GM13976 (cell line): ENCODE measurements around the gene TSPAN32.

Source experiments
- DNase-seq: peaks from one replicate; pipeline ENCODE4 v3.0.0; 2012; ENCODE audit warnings: low spot score
- in situ Hi-C: fragments of 300-500 bp; cut with MboI; formaldehyde crosslinking; loops from one replicate; pipeline ENCODE4 v1.12.0; 2022; ENCODE audit warnings: low sequenced_read_pairs, mixed read lengths, inconsistent platforms; ENCODE audit not compliant: unreplicated experiment
- TF ChIP-seq, protein P1 (sequence below): IDR thresholded peaks from 2 replicates; pipeline ENCODE4 v1.5.1; 2012; ENCODE audit warnings: borderline replicate concordance, mild to moderate bottlenecking; ENCODE audit not compliant: insufficient read depth; ENCODE audit errors: extremely low read depth, missing control alignments, control extremely low read depth

TSPAN32 gene

DNA sequence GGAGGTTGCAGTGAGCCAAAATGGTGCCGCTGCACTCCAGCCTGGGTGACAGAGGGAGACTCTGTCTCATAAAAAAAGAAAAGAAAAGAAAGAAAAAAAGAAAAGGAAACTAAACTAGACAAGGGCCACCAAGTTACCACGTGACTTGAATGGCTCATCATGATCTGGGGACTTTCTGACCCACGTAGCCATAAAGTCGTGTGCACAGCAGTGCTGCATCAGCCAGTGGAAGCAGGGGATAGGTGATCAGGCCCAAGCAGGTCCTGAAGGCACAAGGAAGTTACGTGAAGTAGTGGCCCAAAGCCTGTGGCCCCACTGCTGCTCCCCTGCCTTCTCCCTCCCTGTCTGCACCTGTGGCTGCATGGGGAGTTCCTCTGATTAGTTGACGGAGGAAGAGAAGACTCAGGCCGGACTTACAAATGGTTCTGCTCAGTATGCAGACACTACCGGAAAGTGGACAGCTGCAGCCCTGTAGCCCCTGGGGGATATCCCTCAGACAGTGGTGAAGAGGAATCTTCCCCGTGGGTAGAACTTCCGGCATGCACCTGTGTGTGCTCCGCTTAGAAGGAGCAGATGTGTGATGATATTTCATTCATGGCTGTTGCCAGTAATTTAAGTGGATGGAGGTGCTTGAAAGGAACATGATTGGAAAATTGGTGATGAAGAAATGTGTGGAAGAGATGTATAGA, 57.1 kb downstream of the TSPAN32 start:
- in situ Hi-C loops = no loop called here

DNA sequence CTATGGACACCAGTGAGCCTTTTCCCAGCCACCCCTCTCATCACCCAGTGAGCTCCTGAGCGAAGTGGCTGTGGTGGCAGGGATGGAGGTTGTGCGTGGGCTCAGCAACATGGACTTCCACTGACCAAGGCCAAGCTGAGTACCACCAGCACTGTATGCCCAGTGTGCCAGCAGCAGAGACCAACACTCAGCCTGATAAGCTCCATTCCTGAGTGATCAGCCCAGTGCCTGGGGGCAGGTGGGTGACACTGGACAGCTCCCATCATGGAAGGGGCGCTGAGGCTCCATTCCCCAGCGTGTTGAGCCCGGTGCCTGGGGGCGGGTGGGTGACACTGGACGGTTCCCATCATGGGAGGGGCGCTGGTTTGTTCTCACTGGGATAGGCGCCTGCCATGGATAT, 57.7 kb downstream of the TSPAN32 start:
- no peak for DNase-seq
- TF ChIP-seq, protein P1, sequence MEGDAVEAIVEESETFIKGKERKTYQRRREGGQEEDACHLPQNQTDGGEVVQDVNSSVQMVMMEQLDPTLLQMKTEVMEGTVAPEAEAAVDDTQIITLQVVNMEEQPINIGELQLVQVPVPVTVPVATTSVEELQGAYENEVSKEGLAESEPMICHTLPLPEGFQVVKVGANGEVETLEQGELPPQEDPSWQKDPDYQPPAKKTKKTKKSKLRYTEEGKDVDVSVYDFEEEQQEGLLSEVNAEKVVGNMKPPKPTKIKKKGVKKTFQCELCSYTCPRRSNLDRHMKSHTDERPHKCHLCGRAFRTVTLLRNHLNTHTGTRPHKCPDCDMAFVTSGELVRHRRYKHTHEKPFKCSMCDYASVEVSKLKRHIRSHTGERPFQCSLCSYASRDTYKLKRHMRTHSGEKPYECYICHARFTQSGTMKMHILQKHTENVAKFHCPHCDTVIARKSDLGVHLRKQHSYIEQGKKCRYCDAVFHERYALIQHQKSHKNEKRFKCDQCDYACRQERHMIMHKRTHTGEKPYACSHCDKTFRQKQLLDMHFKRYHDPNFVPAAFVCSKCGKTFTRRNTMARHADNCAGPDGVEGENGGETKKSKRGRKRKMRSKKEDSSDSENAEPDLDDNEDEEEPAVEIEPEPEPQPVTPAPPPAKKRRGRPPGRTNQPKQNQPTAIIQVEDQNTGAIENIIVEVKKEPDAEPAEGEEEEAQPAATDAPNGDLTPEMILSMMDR = no peak
- in situ Hi-C loops = no loop called here

More for the DNA sequence above, 57.1 kb downstream of the TSPAN32 start:
- TF ChIP-seq, protein P1 = no peak
- DNase-seq = no peak

DNA sequence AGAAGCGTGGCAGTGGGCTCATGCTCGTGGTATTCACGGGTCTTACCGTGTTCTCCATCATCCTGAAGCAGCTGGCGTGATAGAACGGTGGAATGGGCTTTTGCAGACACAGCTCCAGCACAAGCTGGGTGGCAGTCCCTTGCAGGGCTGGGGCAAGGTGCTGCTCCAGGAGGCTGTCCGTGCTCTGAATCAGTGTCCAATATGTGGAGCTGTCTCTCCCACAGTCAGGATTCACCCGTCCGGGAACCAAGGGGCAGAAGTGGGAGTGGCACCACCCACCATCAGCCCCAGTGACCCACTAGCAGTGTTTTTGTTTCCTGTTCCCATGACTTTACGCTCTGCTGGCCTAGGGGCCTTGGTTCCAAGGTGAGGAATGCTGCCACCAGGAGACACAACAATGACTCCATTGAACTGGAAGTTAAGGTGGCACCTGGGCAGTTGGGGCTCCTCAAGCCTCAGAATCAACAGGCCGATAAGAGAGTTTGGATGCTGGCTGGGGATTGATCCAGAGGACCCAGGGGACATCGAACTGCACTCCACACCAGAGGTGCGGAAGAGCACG, 58.3 kb downstream of the TSPAN32 start:
- in situ Hi-C loops = no loop called here
- TF ChIP-seq, protein P1 = no peak
- DNase-seq = no peak

DNA sequence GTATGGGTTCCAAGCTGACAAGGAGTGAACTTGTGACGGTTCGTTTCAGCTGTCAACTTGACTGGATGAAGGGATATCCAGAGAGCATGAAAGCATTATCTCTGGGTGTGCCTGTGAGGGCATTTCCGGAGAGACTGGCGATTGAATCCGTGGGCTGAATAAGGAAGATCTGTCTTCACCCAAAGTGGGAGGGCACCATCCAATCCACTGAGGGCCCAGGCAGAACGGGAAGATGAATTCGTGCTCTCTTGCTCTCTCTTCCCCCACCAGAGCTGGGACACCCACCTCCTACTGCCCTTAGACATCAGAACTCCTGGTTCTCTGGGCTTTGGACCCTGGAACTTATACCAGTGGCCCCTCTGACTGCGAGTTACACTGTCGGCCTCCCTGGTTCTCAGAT, 59.8 kb downstream of the TSPAN32 start:
- DNase-seq = no peak
- in situ Hi-C loops = no loop called here

DNA sequence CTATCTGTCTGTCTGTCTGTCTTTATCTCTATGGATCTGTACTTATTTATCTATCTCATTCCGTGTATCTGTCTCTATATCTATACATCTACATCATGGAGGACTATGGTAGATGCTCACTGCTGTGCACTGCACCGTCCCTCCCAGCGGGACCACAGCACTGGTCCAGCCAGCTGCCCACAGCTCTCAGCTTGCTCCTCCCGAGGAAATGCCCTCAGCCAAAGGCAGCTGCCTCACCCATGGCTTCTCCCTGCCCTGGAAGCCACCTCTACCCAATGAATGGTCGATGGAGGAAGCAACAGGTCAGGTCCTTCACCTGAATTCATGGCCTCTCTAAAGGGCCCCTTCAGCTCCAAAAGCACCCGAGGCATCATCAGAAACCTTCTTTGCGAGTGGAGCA, 60.6 kb downstream of the TSPAN32 start:
- no peak for DNase-seq
- TF ChIP-seq, protein P1 = no peak
- in situ Hi-C loops = no loop called here

More for the DNA sequence above, 59.8 kb downstream of the TSPAN32 start:
- TF ChIP-seq, protein P1 = no peak

DNA sequence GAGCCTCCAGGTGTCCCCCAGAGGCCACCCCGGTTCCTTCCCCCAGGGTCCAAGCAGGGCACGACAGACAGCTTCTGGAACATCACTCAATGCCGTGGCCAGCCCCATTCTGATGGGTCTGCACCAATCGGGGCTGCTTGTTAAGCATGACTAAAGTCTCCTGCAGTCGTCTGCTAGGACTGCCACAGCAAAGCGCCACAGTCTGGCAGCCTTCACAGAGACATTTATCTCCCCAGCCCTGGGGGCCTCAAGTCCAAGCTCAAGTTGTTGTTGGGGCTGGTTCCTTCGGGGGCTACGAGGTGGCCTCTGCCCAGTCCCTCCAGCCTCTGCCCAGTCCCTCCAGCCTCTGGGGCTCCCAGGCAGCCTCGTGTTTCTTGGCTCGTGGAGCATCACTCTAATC, 61.3 kb downstream of the TSPAN32 start:
- in situ Hi-C loops = no loop called here
- DNase-seq = no peak
- TF ChIP-seq, protein P1 = no peak
